ENCODE measurements around the gene ADARB1. TPM values are rescaled to one million over a fixed set of nuclear protein-coding genes. Genes with fewer than 3 reads are reported as not detected.

The ADARB1 gene
- total RNA-seq, 3 donors from 2014 or later (not counting 1 experiment from before 2014, with no cell fraction given), result 20.7 to 28.0 (median 26.6) TPM

DNA sequence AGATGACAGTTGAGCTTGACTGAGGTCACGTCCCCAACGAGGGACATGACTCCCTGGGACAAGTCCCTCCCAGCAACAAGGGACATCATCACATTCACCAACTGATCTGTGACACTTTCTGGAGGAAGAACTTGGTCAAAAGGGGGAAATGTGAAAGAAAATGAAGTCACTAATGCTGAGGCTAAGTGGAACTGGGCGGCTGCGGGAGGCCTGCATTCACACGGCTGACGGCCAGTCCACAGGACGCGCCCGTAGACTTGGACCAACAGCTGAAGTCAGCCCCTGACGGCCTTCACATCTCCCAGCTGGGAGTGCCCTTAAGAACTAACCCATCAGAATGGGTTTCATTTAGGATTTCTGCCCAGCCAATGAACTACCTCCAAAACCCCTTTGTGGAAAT lies 186.7 kb downstream of the ADARB1 start:
- peaks cover 18% of the 10 kb centered on the region for H3K36me3 ChIP-seq (ENCODE audit: control insufficient read depth, insufficient read depth, low read length)
- 96% methylated on average over 10 of the region's 10 CpGs for WGBS (ENCODE audit: insufficient coverage)
- TF ChIP-seq, protein P1, sequence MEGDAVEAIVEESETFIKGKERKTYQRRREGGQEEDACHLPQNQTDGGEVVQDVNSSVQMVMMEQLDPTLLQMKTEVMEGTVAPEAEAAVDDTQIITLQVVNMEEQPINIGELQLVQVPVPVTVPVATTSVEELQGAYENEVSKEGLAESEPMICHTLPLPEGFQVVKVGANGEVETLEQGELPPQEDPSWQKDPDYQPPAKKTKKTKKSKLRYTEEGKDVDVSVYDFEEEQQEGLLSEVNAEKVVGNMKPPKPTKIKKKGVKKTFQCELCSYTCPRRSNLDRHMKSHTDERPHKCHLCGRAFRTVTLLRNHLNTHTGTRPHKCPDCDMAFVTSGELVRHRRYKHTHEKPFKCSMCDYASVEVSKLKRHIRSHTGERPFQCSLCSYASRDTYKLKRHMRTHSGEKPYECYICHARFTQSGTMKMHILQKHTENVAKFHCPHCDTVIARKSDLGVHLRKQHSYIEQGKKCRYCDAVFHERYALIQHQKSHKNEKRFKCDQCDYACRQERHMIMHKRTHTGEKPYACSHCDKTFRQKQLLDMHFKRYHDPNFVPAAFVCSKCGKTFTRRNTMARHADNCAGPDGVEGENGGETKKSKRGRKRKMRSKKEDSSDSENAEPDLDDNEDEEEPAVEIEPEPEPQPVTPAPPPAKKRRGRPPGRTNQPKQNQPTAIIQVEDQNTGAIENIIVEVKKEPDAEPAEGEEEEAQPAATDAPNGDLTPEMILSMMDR (IDR thresholded peaks at IDR 0.05), result no peak
- peaks cover 10% of the 10 kb centered on the region for H3K27me3 ChIP-seq (ENCODE audit: control insufficient read depth, insufficient read depth, low read length)
- no peak overlapping the region for H3K27ac Mint-ChIP-seq
- H3K4me1 Mint-ChIP-seq, result peaks cover 23 to 34% of the 10 kb centered on the region in 2 donors
- H3K36me3 Mint-ChIP-seq, result no peaks in the 10 kb centered on the region
- intact Hi-C loops (cut with micrococcal nuclease), result no loop called here
- no peak for ATAC-seq
- H3K27ac ChIP-seq (ENCODE audit: low read length), result no peak overlapping the region
- H3K9me3 Mint-ChIP-seq, result no peaks in the 10 kb centered on the region
- peaks cover 44% of the 10 kb centered on the region for H3K4me1 ChIP-seq (ENCODE audit: control insufficient read depth, insufficient read depth, low read length)
- H3K4me3 ChIP-seq (ENCODE audit: low read length), result no peak overlapping the region
- no peak overlapping the region for H3K4me3 Mint-ChIP-seq
- no peaks in the 10 kb centered on the region for H3K9me3 ChIP-seq (ENCODE audit: control insufficient read depth, insufficient read depth, low read length)
- no peak for DNase-seq
- H3K27me3 Mint-ChIP-seq (ENCODE audit: low read depth in 2 of 2), result peaks cover 0 to 15% of the 10 kb centered on the region in 2 donors

DNA sequence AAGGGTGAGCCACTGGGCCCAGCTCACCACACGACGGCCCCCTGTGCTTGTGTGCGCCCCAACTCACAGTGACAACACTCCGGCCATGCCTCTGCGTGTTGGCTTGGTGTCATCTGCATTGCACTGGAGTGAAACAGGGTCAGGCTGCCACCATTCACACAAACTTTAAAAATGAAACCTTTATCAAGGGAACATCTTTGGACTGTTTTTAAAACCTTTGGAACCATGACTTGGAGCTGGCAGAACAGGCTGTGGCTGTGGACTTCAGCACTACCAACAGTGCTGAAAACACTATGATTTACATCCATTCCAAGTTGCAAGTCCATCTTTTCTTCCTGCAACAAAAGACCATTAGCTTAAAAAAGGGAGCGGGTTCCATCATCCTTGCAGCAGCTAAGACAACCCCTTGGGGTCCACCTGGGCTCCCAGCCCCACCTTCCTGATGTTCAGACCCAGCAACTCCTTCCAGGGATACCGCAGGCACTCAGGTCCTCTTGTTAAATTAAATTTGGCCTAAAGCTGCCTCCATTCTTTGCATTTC lies 187.7 kb downstream of the ADARB1 start:
- 93% methylated on average over 7 of the region's 7 CpGs for WGBS (ENCODE audit: insufficient coverage)
- DNase-seq, result no peak
- ATAC-seq, result no peak

DNA sequence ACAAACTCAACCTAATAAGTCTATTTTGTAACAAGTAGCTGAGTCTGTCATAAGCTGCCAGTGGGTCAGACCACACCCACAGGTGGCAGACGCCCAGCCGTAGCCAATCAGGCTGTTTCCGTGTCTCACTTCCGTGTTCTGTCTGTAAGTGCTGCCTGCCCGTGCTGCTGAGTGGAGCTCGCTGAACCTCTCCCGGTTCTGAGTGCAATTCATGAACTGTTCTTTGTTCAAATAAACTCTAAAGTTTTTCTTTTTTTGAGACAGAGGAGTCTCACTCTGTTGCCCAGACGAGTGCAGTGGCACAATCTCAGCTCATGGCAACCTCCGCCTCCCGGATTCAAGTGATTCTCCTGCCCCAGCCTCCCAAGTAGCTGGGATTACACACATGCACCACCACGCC lies 188.2 kb downstream of the ADARB1 start:
- no peak overlapping the region for H3K4me3 Mint-ChIP-seq
- H3K36me3 Mint-ChIP-seq, result no peaks in the 10 kb centered on the region
- Histone ChIP-seq H3K27me3 (ENCODE audit: control insufficient read depth, insufficient read depth, low read length) (peaks cover 6% of the 10 kb centered on the region), H3K36me3 (ENCODE audit: control insufficient read depth, insufficient read depth, low read length) (peaks cover 18% of the 10 kb centered on the region), H3K4me3 (ENCODE audit: low read length) (no peak overlapping the region), H3K4me1 (ENCODE audit: control insufficient read depth, insufficient read depth, low read length) (peaks cover 43% of the 10 kb centered on the region), H3K27ac (ENCODE audit: low read length) (no peak overlapping the region), H3K9me3 (ENCODE audit: control insufficient read depth, insufficient read depth, low read length) (no peaks in the 10 kb centered on the region)
- no peaks in the 10 kb centered on the region for H3K9me3 Mint-ChIP-seq
- H3K27me3 Mint-ChIP-seq (ENCODE audit: low read depth in 2 of 2), result peaks cover 0 to 9% of the 10 kb centered on the region in 2 donors
- TF ChIP-seq, protein P1 (IDR thresholded peaks at IDR 0.05), result no peak
- H3K27ac Mint-ChIP-seq, result no peak overlapping the region
- 94% methylated on average over 10 of the region's 11 CpGs for WGBS (ENCODE audit: insufficient coverage)
- DNase-seq (no peak), ATAC-seq (no peak)
- intact Hi-C loops (cut with micrococcal nuclease), result no loop called here
- peaks cover 34 to 36% of the 10 kb centered on the region in 2 donors for H3K4me1 Mint-ChIP-seq

More for the DNA sequence above, 187.7 kb downstream of the ADARB1 start:
- intact Hi-C loops (cut with micrococcal nuclease), result no loop called here
- Histone ChIP-seq H3K4me3 (ENCODE audit: low read length) (no peak overlapping the region), H3K9me3 (ENCODE audit: control insufficient read depth, insufficient read depth, low read length) (no peaks in the 10 kb centered on the region), H3K4me1 (ENCODE audit: control insufficient read depth, insufficient read depth, low read length) (peaks cover 44% of the 10 kb centered on the region), H3K36me3 (ENCODE audit: control insufficient read depth, insufficient read depth, low read length) (peaks cover 18% of the 10 kb centered on the region), H3K27ac (ENCODE audit: low read length) (no peak overlapping the region), H3K27me3 (ENCODE audit: control insufficient read depth, insufficient read depth, low read length) (peaks cover 10% of the 10 kb centered on the region)
- Mint-ChIP-seq H3K9me3 (no peaks in the 10 kb centered on the region), H3K36me3 (no peaks in the 10 kb centered on the region), H3K4me3 (no peak overlapping the region), H3K4me1 (peaks cover 31 to 34% of the 10 kb centered on the region in 2 donors), H3K27me3 (ENCODE audit: low read depth in 2 of 2) (peaks cover 0 to 10% of the 10 kb centered on the region in 2 donors), H3K27ac (no peak overlapping the region)
- TF ChIP-seq, protein P1 (IDR thresholded peaks at IDR 0.05), result no peak

DNA sequence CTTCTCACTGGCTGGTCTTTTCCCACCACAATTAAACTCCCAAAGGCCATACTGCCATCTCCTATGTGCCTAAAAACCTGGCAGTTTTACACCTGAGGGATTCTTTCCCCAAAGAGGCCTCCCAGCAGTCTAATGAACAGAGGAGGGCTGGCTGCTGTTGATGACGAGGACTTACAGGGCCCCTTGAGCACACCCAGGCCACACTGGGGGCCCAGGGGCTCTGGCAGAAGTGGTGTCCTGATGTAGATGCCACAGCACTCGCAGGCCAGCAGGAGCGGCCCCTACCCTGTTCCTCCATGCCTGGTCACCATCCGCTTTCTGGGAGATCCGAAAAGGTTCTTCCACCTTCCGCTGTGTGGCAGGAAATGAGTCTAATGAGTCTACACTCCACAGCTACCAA lies 189.2 kb downstream of the ADARB1 start:
- intact Hi-C loops (cut with micrococcal nuclease), result no loop called here
- TF ChIP-seq, protein P1 (IDR thresholded peaks at IDR 0.05), result no peak
- 100% methylated on average over 5 of the region's 6 CpGs for WGBS (ENCODE audit: insufficient coverage)

More for the DNA sequence above, 189.2 kb downstream of the ADARB1 start:
- H3K4me3 ChIP-seq (ENCODE audit: low read length), result no peak overlapping the region
- H3K4me3 Mint-ChIP-seq, result no peak overlapping the region
- DNase-seq (no peak), ATAC-seq (no peak)
- H3K9me3 Mint-ChIP-seq, result no peaks in the 10 kb centered on the region
- peaks cover 0 to 7% of the 10 kb centered on the region in 2 donors for H3K27me3 Mint-ChIP-seq (ENCODE audit: low read depth in 2 of 2)
- peaks cover 5% of the 10 kb centered on the region for H3K27me3 ChIP-seq (ENCODE audit: control insufficient read depth, insufficient read depth, low read length)
- H3K4me1 ChIP-seq (ENCODE audit: control insufficient read depth, insufficient read depth, low read length), result peaks cover 34% of the 10 kb centered on the region
- no peaks in the 10 kb centered on the region for H3K9me3 ChIP-seq (ENCODE audit: control insufficient read depth, insufficient read depth, low read length)
- peaks cover 18% of the 10 kb centered on the region for H3K36me3 ChIP-seq (ENCODE audit: control insufficient read depth, insufficient read depth, low read length)
- no peak overlapping the region for H3K27ac ChIP-seq (ENCODE audit: low read length)
- no peak overlapping the region for H3K27ac Mint-ChIP-seq
- H3K4me1 Mint-ChIP-seq, result peaks cover 36 to 39% of the 10 kb centered on the region in 2 donors
- no peaks in the 10 kb centered on the region for H3K36me3 Mint-ChIP-seq
